Measurements from ENCODE around the gene C4orf50.

Gene C4orf50

DNA sequence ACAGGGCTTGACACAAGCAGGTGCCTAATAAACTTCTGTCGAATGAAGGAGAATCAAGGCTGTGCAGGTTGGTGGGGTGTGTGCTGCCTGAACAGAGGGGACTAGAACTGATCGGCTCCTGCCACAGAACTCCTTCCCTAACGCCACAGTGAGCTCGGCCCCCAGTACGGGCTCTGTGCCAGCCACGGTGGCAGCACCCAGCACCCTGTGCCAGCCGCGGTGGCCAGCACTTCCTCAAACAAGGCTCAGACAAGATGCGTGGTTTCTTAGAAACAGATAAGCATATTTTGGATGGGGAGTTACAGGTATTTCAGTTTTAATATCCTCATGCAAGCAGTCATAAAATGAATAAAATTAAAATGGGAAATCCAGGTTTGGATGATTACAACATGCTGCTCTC, 26.0 kb upstream of the C4orf50 start:
- DNase-seq (ENCODE audit: low read depth), result no peak
- no peak for TF ChIP-seq CTCF (IDR thresholded peaks at IDR 0.05; ENCODE audit: low read depth, low read length, missing control alignments)
- no peak overlapping the region for H3K4me3 ChIP-seq (ENCODE audit: low read depth, low read length)

GRCh38 chr4:6043843-6044242, 25.6 kb upstream of the C4orf50 start:
- no peak for TF ChIP-seq CTCF (IDR thresholded peaks at IDR 0.05; ENCODE audit: low read depth, low read length, missing control alignments)
- DNase-seq (ENCODE audit: low read depth), result no peak
- H3K4me3 ChIP-seq (ENCODE audit: low read depth, low read length), result no peak overlapping the region

DNA sequence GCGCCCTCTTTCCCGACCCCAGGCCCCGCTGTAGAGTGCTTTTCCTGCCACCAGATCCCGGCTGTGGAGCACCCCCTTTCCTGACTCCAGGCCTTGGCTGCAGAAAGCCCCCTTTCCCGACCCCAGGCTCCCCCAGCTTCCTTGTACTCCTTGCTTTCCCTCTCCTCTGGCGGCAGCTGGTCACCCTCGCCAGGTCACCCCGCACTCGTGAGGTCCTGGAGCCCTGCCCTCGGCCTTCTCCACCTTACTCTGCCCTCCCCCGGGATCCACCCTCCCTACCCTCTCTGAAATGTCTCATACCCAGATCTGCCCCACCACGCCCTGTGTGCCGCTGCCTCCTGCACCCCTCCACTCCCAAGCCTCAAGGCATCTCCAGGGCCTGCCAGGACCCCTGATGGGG, 25.0 kb upstream of the C4orf50 start:
- no peak for TF ChIP-seq CTCF (IDR thresholded peaks at IDR 0.05; ENCODE audit: low read depth, low read length, missing control alignments)
- no peak for DNase-seq (ENCODE audit: low read depth)
- no peak overlapping the region for H3K4me3 ChIP-seq (ENCODE audit: low read depth, low read length)

DNA sequence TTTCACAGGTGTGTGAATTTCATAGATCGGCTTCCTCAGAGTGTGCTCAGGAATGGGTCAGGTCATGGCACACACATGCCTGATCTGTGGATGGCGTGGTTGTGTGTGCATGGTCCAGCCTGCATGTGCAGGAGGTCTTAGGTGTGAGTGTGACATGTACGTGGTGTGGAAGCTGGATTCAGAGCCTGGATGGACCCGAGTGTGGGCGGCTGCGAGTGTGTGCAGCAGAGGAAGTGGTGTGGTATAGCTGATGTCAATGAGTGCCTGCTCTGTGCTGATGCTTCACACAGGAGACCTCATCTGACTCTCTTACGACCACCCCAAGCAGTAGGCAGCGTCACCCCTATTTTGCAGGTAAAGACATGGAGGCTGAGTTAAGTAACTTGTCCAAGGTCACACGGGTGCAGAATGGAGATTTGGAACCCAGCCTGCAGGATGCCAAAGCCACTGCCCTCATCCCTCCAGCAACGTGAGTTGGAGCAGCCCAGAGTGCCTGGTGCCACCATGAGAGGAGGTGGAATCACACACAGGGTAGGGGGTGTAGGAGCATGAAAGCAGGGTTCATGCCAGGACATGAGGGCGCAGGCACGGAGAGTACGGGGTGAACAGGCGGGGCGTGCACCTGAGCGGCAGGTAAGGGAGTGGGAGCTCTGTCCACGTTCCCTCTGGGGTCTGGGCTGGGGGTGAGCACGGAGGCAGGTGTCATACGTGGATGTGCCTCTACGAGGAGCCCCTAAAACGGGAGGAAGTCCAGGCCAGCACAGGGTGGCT, 24.2 kb upstream of the C4orf50 start:
- H3K4me3 ChIP-seq (ENCODE audit: low read depth, low read length), result no peak overlapping the region
- TF ChIP-seq CTCF (IDR thresholded peaks at IDR 0.05; ENCODE audit: low read depth, low read length, missing control alignments), result no peak
- no peak for DNase-seq (ENCODE audit: low read depth)

- TF ChIP-seq CTCF (IDR thresholded peaks at IDR 0.05; ENCODE audit: low read depth, low read length, missing control alignments), result no peak
Measured at GRCh38 chr4:6041800-6042199, 23.6 kb upstream of the C4orf50 start.

DNA sequence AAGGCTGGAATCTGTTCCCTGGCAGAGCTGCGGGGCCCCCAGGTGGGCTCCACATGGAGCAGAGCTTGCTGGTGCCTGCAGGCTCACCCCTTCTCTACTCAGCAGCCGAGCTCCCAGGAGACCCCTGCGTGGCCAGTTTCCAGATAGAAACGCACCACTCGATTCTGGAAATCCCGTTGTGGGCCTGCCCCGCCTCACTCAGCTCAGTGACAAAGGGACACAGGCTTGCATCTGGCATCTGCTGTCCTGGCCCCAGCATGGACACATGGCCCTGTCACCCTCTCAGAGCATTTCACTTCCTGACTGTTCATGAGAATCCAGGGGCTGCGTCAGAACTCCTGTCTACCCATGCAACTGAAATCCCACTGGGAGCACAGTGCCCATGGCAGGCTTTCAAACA, 20.5 kb upstream of the C4orf50 start:
- no peak overlapping the region for H3K4me3 ChIP-seq (ENCODE audit: low read depth, low read length)
- DNase-seq (ENCODE audit: low read depth), result no peak
- no peak for TF ChIP-seq CTCF (IDR thresholded peaks at IDR 0.05; ENCODE audit: low read depth, low read length, missing control alignments)

More at GRCh38 chr4:6041800-6042199, 23.6 kb upstream of the C4orf50 start:
- no peak for DNase-seq (ENCODE audit: low read depth)
- H3K4me3 ChIP-seq (ENCODE audit: low read depth, low read length), result no peak overlapping the region

DNA sequence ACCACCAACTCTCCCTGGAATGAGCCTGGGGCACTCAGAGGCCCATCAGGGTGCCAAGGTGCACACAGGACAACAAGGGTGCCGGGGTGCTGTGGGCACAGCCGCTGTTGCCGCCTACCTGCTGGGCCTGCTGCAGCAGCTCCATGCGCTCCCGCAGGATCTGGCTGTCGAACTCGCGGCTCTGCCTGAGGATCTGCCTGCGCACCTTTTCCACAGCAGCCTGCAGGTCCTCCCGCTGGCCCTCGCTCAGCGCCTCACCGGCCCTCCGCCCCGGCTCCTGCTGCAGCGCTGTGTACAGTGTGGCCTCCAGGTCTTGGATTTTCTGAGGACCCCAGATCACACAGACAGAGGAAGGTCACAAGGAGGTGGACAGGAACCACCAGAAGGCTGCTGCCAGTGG, 17.6 kb upstream of the C4orf50 start:
- H3K4me3 ChIP-seq (ENCODE audit: low read depth, low read length), result no peak overlapping the region
- no peak for TF ChIP-seq CTCF (IDR thresholded peaks at IDR 0.05; ENCODE audit: low read depth, low read length, missing control alignments)
- DNase-seq (ENCODE audit: low read depth), result no peak

Measured in GM12864 (cell line).